HG02970 (cell line): Measurements from ENCODE around the gene GUCD1.
"Not testable (repeated sequence)": the region's sequence is repeated elsewhere in the genome, so short reads cannot be mapped to it uniquely, and the experiment has no call there.

Source experiments
- ATAC-seq: cut with Tn5 transposase; IDR thresholded peaks from one replicate; pipeline ENCODE4 v1.9.1; 2021; ENCODE audit warnings: mild to moderate bottlenecking, moderate library complexity, moderate number of reproducible peaks; ENCODE audit not compliant: unreplicated experiment, low FRiP score

GUCD1 gene

DNA sequence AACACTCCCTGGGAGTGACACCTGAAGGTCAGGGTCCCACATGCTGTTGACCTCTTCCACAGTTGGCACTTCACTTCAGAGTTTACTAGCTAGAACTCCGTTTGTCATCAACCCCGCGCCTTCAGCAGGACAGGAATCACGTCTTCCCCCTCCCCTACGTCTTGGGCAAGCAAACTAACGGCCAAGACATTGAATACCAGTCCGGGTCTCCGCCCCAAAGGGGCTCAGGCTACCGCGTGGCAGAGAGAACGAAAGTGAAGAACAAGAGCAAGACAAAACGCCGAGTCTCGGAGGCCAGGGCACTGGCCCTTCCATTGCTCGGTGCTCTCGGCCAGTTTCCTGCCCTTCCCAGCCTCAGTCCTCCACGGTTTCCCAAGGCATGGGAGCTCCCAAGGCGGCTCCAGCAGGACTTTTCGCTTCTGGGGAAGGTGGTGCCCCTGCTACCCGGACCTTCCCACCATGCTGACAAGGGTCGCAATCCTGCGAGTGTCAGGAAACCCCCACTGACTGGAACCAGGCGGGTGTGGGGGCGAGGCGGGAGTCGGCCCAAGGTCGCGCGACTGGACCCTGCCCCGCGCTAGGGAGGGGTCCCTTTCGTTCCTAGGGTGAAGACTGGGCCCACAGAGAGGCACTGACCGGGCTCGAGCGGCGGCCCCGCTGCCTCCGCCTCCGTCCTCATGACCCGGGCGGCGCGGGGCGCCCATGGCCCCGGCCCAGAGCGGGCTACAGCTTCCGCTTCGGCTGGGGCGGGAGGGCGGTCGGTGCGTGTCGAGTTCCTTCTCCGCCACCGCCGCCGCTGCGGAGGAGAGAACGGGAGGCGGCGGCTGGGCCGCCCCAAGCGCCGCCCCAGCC, at the start of gene GUCD1:
Gene GUCD1, minus strand, starts transcription at position 826 of the 852 bp plus-strand sequence. Its CDS starts 147 bp downstream, at position 679.
- no peak for ATAC-seq

DNA sequence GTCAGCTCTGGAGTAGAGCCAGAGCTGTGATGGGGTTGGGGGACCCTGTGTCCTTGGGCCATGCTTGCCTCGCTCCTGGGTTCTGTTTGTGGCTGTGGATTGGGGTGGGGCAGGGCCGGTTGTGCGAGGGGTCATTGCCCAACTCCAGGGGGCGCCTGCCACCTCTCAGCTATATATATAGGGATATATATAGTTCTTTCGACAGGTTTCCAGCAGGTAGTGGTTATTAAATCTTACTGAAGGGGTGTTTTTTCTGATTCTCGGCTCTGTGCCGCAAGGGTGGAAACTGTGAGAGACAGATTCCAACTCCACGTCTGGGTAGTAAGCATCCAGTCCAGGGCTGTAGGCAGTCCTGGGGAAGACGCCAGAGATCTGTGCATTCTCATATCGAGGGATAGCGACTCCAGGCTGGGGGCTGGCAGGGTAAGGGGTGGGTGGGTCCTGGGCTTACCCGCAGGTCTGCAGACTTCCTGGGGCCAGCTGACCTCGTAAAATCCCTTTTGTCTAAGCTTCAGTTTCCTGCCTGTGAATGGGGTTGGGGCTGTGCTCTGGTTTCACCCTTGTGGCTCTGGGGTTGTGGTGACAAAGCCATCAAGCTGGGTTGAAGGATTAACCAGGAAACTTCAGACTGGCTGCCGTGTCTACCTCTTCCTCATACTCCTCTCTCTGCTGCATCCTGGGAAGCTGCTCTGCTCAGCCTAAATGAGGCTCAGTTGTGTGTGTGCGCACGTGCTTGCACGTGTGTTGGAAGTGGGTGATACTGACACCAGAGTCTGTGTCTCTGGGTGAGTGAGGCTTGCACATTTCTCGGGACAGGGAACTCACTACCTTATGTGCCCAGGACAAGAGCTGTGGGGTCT, 49.1 kb upstream of the GUCD1 start:
- not testable (repeated sequence) for ATAC-seq

DNA sequence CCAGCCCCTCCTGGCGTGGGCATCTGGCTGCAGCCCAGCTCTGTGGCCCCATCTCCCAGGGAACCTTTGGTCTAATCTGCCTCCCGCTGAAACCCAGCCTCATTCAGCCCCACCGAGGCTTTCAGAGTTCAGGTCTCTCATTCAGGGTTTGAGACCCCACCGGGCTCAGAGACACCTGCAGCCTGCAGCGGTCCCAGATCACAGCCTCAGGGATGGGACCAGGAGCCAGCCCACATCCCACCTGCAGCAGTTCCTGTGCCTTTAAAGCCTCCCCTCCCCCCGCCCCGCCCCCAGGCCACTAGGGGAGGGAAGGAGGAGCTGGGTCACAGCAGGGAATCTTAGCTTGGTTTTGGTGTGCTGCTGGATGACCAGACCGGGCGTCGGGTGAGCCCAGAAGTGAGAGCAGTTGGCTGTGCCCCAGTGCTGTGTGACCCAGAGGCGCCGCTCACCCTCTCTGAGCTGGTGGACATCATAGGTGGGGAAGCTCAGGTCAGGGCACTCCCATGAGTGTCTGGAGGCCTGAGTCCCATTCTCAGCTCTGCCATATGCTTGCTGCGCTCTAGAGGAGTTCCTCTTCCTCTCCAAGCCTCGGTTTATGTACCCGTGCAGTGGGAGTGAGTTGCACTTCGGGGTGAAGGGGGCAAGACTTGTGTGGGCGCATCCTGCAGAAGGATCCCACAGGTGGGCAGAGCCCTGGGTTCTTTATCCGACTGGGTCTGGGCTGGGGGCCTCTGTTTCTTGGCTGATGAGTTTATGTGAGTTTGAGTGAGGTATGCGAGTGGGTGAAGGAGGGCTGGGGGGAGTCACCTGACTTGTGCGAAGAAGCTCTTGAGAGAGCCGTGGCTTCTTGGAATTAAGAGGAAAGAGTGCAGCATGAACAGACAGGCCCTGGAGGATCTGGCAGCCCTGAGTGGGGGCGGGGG, 48.2 kb upstream of the GUCD1 start, which contains the start of gene GGT1:
Gene GGT1, plus strand, starts transcription at position 347 of the 923 bp plus-strand sequence. CDS start 7,889 bp downstream, outside the sequence.
- ATAC-seq = not testable (repeated sequence)

DNA sequence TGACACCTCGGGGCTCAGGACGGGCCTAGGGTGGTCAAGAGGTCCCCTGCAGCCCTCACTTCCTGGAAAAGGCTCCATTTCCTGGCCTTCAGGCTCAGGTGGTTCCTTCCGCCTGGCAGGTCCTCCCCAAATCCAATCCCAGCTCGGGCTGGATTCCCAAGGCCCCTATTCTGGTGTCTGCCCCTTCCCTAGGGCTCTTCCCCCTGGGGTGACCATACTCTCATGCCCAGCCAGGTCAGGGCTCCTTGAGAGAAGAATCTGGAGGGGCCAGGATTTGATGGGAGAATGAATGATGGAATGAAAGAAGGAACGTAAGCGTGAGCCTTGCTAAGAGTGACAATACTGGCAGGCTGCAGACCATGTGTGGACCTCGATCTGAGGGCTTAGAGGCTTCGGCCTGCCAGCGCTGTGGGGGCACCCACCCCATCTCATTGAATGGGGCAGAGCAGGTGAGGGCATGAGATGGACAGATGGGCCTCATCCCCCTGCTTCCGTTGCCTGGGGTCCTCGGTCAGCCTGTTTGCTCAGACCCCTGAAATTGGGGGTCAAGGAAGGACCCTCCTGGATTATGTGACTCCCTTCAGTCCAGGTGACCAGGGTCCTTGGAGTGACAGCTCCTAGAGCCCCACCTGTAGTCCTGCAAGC, 47.3 kb upstream of the GUCD1 start:
- ATAC-seq = not testable (repeated sequence)

DNA sequence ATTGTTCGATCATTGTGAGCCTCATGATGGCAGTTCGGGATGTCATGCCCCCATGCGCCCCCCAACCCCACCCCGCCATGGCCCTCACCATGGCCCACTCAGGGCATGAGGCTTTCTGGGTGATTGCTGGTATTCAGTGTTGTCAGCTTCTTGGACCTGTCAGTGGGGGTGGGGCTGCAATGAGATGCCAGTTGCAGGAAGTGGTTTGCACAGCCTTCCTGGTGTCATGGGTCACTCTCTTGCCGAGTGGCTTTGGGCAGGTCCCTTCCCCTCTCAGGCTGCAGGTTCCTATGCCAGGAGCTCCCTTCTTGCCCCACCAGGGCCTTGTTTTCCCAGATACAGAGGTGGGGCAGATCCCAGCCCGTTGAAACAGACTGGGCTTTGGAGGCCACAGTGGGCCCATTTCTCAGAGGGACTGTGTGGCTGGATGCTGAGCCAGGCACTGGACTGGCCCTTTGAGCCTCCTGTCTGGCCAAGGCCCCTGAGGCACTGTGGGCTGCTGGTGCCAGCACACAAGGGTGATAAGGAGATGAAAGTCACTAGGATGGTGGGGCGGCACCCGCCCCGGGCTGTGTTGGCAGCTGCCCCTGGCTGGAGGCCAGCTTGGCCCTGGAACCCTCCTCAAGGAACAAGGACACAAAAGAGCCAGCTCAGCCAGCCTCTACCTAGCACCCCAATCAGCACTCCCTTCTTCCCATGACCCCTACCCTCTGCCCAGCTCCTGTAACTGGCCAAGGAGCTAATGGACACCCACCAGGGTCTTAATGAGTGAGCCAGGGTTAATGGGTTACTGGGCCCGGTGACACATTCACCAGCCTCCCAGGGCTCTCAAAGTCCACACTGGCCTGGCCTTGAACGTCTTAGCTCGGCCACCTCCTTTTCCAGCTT, 46.5 kb upstream of the GUCD1 start:
- no peak for ATAC-seq

DNA sequence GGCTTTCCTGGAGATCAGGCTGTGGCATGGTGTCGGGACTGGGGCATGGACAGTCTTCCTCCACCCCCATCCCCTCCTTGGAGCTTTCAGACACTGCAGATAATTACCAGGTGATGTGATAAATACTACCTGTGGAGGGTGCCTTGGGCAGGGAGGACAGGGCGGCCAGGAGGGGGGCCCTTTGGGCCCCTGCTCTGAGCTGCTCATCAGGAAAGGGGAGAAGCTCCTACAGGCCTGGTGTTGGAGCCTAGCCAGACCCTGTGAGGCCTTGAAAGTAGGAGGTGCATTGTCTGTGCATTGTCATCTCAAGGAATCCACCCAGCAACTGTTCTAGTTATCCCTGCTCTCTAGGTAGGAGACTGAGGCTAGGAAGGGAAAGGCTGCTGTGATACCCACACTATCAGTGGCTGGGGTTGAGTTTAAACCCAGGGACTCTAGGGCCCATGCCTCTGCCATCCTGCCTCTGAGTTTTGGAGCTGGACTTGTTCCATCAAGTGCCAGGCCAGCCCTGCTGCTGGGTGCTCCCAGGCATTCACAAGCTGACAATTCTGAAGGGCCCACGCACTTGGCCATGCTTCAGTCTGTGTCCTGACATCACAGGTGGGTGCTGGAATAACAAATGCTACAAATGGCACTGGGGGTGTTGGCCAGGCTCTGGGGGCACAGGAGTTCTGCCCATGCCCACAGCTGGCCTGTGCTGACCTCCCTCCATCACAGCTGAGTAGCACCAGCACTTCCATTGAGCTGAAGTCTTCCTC, 45.2 kb upstream of the GUCD1 start:
- not testable (repeated sequence) for ATAC-seq

DNA sequence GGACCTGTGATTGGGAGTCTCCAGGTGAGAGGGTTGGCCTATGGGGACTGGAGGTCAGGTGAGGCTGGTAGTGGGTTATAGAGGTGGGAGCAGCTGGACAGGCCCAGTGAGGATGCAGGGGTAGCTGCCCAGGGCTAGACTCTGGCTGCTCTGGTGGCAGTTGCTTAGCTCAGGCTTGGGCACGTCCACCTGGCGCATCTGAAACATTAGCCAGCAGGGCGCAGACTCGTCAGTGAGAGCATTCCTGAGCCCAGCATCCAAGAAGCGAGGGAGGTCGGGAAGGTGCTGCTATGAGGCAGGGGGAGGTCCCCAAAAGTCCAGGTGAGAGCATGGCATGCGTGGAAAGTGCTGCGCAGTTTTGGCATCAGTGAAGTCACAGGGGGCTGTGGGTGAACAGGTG, 44.6 kb upstream of the GUCD1 start:
- ATAC-seq = no peak

DNA sequence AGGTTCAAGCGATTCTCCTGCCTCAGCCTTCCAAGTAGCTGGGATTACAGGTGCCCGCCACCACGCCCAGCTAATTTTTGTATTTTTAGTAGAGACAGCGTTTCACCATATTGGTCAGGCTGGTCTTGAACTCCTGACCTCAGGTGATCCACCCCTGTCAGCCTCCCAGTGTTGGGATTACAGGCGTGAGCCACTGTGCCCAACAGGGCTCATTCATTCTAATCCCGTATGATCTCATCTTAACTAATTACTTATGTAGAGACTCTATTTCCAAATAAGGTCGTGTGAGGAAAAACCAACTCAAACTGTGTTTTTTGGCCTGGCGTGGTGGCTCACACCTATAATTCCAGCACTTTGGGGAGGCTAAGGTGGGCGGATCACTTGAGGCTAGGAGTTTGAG, 42.1 kb upstream of the GUCD1 start:
- not testable (repeated sequence) for ATAC-seq

DNA sequence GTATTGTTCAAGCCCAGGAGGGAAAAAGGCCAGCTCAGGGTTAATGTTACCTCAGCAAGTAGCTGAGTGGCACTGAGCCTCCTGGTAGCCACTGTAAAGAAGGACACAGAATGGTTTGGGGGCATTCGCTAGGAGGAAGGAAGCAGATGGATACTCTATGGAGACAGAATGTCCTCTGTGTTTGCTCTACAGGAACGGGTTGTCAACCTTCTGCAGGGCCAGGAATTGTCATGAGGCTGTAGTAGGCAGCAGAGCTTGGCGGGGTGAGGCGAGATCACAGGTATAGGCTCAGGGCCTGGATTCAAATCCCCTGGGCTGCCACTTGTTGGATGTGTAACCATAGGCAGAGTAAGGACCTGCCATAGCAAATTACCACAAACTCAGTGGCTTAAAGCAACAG, 40.9 kb upstream of the GUCD1 start:
- no peak for ATAC-seq

DNA sequence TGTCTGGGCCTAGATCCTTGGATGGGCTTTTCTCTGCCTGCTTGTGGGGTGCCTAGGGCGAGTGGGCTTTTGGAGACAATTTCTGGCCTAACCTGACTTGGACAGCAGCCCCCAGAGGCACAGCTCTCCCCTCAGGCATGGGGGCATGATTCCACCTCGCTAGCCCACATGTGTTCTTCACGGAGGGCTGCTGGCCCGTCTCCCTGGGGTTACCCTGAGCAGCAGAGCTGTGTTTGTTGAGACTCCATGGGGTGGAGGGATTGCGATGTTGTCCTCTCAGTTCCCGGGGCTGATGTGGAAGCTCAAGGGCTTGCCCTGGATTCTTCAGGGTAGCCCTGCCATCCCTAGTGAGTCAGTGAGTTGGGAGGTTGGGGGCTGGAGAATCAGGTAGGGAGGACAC, 40.3 kb upstream of the GUCD1 start:
- ATAC-seq = no peak

DNA sequence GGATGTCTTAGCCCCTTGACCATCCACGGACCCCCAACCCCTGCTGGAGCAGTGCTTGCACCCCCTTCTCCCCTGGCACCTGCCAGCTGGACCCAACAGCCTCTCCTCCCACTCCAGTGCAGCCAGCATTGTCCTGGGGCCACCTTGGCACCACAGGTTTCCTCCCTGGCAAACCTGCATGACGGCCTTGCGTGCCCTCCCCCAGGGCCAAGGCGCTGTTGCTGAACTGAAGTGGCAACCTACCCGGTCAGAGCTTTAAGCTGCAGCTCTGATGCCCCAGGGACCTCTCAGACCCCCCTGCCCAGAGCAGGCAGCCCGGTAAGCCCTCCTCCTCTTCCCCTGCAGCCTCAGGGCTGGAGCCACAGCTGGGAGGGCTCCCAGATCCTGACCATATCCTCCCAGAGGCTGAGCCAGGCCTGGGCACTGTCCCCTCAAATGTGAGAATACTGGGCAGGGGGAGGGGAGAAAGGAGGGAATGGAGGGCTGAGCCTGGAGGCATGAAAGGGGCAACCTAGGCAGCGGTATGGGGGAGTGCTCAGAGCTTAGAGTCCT, 39.7 kb upstream of the GUCD1 start:
- ATAC-seq = no peak

DNA sequence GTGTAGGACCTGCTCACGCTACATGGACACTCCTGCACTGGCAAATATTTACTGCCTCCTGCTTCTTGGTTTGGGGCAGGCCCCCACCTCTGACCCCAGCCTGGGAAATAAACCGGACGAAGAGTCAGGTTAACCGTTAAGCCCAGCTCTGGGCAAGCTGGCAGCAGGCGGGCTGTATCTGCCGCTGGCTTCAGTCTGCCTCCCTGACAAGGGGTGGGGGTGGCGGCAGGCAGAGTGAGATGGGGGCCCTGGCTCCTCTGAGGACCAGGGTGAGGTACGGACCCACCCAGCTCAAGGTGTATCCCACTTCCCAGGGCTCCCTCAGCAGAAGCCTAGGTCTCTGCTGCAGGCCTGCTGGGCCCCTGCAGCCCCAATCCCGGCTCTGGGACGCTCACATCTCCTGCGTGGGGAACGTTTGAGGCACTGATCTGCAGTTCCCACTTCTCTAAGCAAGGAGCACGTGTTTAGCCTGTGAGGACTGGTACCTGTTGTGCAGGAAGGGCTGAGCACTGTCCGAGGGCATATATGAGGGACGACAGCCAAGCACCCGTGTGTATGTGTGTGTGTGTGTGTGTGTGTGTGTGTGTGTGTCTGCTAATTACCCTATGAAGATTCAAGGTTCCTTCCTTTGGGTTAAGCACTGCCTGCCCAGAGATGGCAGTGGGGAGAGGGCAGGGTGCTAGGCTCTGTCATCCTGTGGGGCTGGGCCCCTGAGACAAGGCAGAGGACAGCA, 39.1 kb upstream of the GUCD1 start:
- no peak for ATAC-seq

DNA sequence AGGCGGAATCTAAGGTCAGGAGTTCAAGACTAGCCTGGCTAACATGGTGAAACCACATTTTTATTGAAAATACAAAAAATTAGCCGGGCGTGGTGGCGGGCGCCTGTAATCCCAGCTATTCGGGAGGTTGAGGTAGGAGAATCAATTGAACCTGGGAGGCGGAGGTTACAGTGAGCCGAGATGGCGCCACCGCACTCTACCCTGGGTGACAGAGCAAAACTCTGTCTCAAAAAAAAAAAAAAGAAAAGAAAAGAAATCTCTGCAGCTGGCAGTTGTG, 38.6 kb upstream of the GUCD1 start:
- not testable (repeated sequence) for ATAC-seq

DNA sequence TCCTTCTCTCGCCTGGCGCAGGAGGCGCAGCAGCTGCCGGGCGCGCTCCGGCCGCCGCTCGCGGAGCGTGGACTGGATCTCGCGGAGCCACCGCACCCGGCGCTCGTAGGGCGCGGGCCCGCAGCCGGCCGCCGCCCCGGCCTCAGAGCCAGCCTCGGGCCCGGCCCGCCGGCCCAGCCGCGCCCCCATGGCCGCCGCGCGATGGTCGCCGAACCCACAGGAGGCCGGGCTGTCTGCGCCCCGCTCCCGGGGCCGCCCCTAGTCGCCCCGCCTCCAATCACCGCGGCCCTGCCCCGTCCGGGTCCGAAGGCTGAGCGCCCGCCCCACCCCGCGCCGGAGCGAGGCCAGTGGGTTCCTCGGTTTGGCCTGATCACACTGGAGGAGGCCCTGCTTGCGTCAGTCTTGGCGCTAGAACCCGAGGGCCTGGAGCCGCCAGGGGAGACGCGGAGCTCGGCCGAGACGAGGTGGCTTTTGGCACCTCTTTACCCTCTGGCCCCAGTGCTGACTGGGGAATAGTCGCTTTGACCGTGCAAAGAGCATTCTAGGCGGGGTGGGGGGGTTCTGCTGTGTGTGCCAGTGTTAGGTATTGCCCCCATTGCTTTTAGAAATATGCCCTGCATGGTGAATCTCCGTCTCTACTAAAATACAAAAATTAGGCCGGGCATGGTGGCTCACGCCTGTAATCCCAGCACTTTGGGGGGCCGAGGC, 38.1 kb upstream of the GUCD1 start, which contains the start of gene LRRC75B:
Gene LRRC75B, minus strand, starts transcription at position 223 of the 708 bp plus-strand sequence. Its CDS starts 34 bp downstream, at position 189.
- ATAC-seq = no peak

DNA sequence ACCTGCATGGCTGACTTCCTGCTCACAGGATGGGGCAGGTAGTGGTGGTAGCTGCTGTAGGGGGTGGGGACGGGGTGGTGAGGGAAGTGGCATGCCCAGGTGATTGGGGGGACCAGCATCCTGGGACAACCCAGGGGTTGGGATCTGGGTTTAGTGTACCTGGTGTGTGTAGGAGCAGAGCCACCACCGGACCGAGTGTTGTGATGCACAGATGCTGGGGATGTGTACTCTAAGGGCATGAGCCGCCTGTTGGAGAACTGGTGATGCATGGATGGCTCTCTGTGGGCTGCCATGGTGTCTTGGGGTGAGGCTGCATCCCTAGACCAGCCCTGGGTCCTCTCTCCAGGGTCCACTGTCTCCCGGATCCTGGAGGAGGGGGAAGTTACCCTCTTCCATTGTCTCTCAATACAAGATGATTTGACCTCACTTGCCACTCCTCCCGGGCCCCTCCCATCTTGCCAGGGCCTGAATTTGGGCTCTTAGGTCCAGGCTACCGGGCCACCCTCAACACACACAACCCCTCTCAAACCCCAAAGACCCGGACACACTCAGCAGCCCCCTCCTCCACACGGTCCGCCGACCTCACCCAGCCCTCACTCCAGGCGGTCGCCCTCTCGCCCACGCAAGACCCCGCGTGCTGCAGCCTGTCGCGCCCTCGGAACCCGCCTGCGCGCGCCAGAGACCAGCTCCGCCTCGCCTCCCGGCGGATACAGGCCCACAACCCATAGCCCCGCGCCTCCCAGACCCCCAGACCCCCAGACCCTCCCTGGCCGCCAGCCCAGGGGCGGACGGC, 37.3 kb upstream of the GUCD1 start:
- ATAC-seq = no peak
